Measurements from ENCODE around the gene HOXA2. TPM values are rescaled to one million over a fixed set of nuclear protein-coding genes. Genes with fewer than 3 reads are reported as not detected.
A peak's percentile ranks its signal among the peaks of the same experiment; 100 is the strongest.

HOXA2 gene
- total and polyA plus RNA-seq, 2 experiments from 2014 or later: 0.07 TPM; not detected in 1

GRCh38 chr7:27106181-27106900 lies 3.9 kb upstream of the HOXA2 start:
- no peak overlapping the region for H2AFZ ChIP-seq
- peak; percentile 76 for TF ChIP-seq EZH2 (IDR thresholded peaks at IDR 0.05; ENCODE audit: borderline replicate concordance)
- TF ChIP-seq EZH2phosphoT487 (IDR thresholded peaks at IDR 0.05; ENCODE audit: low read depth, severe bottlenecking, unreplicated experiment): no peak
- no peaks in the 10 kb centered on the region for H3K36me3 ChIP-seq (replicated peaks; ENCODE audit: insufficient read depth, low read depth)
- no peak for DNase-seq (ENCODE audit: low spot score)
- peaks cover 92% of the 10 kb centered on the region for H3K27me3 ChIP-seq
- peak overlapping the region; percentile 68 for H3K4me2 ChIP-seq
- no peak overlapping the region for H3K4me3 ChIP-seq
- peaks cover 14% of the 10 kb centered on the region for H3K4me1 ChIP-seq (ENCODE audit: insufficient read depth)
- WGBS (ENCODE audit: low lambda C conversion rate, missing lambda C conversion rate): 16% methylated on average over 44 of the region's 44 CpGs
- H3K27ac ChIP-seq: no peak overlapping the region
- peaks cover 4% of the 10 kb centered on the region for H3K79me2 ChIP-seq
- H3K9me2 ChIP-seq (replicated peaks; ENCODE audit: insufficient read depth): no peaks in the 10 kb centered on the region
- H3K9me3 ChIP-seq (ENCODE audit: low read depth): no peaks in the 10 kb centered on the region
- H4K20me1 ChIP-seq (ENCODE audit: insufficient read depth, poor library complexity, severe bottlenecking): peaks cover 4% of the 10 kb centered on the region

DNA sequence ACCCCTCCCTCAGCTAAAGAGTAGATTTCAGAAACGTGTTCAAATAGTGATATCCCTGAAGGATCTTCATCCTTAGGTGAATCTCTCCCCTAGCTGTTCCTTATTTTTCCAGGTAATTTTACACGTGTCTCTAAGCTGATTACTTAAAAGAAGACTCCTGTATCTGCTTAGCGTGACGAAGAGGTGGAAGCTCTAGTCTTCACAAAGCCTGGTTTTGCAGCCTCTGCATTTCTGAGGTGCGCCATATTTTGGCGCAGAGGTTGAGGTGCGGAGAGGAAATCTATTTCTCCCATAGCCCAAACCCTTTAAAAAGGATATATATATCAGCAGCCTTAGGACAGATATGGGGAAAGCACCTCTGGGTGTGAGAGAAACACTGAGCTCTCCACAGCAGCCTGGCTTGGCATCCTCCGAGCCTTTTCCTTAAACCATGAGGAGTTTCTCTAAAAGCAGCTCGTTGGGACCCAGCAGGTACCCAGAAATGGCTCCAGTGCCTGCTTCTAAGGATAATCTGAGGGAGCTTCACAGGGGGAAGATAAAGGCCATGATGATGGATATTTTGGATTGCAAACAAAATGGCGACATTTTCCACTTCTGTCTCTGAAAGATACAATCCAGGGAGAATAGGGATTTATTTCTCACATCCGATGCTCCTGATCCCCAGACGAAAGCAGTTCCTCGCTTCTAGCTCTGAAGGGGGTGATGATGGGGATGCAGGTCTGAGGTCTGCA lies 3.0 kb upstream of the HOXA2 start:
- no peak for TF ChIP-seq EZH2phosphoT487 (IDR thresholded peaks at IDR 0.05; ENCODE audit: low read depth, severe bottlenecking, unreplicated experiment)
- TF ChIP-seq EZH2 (IDR thresholded peaks at IDR 0.05; ENCODE audit: borderline replicate concordance): no peak
- Histone ChIP-seq H3K79me2 (peaks cover 4% of the 10 kb centered on the region), H3K4me2 (no peak overlapping the region), H2AFZ (no peak overlapping the region), H4K20me1 (ENCODE audit: insufficient read depth, poor library complexity, severe bottlenecking) (peaks cover 4% of the 10 kb centered on the region), H3K36me3 (replicated peaks; ENCODE audit: insufficient read depth, low read depth) (no peaks in the 10 kb centered on the region), H3K9me2 (replicated peaks; ENCODE audit: insufficient read depth) (no peaks in the 10 kb centered on the region), H3K27ac (no peak overlapping the region), H3K27me3 (peaks cover 96% of the 10 kb centered on the region), H3K4me1 (ENCODE audit: insufficient read depth) (peaks cover 11% of the 10 kb centered on the region), H3K4me3 (no peak overlapping the region), H3K9me3 (ENCODE audit: low read depth) (no peaks in the 10 kb centered on the region)
- no peak for DNase-seq (ENCODE audit: low spot score)
- 48% methylated on average over 13 of the region's 13 CpGs for WGBS (ENCODE audit: low lambda C conversion rate, missing lambda C conversion rate)

DNA sequence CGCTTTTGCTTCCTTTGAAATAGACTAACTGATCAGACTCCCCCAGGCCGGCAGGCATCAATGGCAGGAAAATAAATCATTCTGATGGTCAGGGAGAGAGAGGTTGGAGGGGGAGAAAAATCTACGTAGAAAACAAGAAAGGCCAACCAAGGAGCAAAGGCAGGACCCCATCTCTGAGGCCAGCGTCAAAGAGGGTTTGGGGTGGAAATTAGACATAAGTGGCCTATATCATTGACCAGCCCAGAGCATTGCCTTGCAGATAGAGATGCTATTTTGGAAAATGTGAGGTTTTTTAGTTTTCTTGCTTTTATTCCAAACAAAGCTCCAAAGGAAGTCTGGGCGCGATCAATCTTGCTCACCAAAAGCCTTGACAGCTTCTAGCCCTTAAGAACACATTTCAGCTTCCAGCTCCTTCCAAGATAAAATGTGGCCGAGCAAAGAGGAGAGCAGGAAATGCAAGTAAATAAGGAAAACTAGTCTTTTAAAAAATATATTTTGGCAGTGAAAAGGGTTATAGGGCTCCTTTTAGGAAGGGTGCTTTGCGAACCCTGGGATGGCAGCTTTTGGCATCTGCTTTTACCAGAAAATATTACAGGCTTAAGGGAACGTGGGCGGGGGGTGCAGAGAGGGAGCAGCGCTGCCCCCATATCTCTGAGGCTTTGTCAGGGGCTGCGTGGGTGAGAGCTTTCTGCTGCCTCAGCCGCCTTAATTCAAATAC lies 2.0 kb upstream of the HOXA2 start:
- Histone ChIP-seq H3K4me3 (no peak overlapping the region), H3K9me2 (replicated peaks; ENCODE audit: insufficient read depth) (no peaks in the 10 kb centered on the region), H2AFZ (no peak overlapping the region), H3K36me3 (replicated peaks; ENCODE audit: insufficient read depth, low read depth) (no peaks in the 10 kb centered on the region), H3K9me3 (ENCODE audit: low read depth) (no peaks in the 10 kb centered on the region), H3K27ac (no peak overlapping the region), H3K79me2 (peaks cover 7% of the 10 kb centered on the region), H3K4me2 (no peak overlapping the region), H3K27me3 (peaks cover 100% of the 10 kb centered on the region), H3K4me1 (ENCODE audit: insufficient read depth) (peaks cover 7% of the 10 kb centered on the region), H4K20me1 (ENCODE audit: insufficient read depth, poor library complexity, severe bottlenecking) (peaks cover 4% of the 10 kb centered on the region)
- no peak for DNase-seq (ENCODE audit: low spot score)
- no peak for TF ChIP-seq EZH2phosphoT487 (IDR thresholded peaks at IDR 0.05; ENCODE audit: low read depth, severe bottlenecking, unreplicated experiment)
- no peak for TF ChIP-seq EZH2 (IDR thresholded peaks at IDR 0.05; ENCODE audit: borderline replicate concordance)
- no peak for TF ChIP-seq CTCF (IDR thresholded peaks at IDR 0.05; ENCODE audit: poor library complexity)
- WGBS (ENCODE audit: low lambda C conversion rate, missing lambda C conversion rate): 30% methylated on average over 13 of the region's 13 CpGs

GRCh38 chr7:27103489-27104226 lies 1.2 kb upstream of the HOXA2 start:
- Histone ChIP-seq H3K9me3 (ENCODE audit: low read depth) (no peaks in the 10 kb centered on the region), H4K20me1 (ENCODE audit: insufficient read depth, poor library complexity, severe bottlenecking) (peaks cover 4% of the 10 kb centered on the region), H3K4me2 (peak overlapping the region; percentile 49), H3K9me2 (replicated peaks; ENCODE audit: insufficient read depth) (no peaks in the 10 kb centered on the region), H3K27me3 (peaks cover 100% of the 10 kb centered on the region), H3K79me2 (peaks cover 9% of the 10 kb centered on the region), H3K4me3 (no peak overlapping the region), H3K4me1 (ENCODE audit: insufficient read depth) (peaks cover 11% of the 10 kb centered on the region), H3K27ac (no peak overlapping the region), H2AFZ (peak overlapping the region; percentile 12), H3K36me3 (replicated peaks; ENCODE audit: insufficient read depth, low read depth) (no peaks in the 10 kb centered on the region)
- WGBS (ENCODE audit: low lambda C conversion rate, missing lambda C conversion rate): 21% methylated on average over 33 of the region's 35 CpGs
- DNase-seq (ENCODE audit: low spot score): no peak
- TF ChIP-seq EZH2 (IDR thresholded peaks at IDR 0.05; ENCODE audit: borderline replicate concordance) (peak; percentile 90), CTCF (IDR thresholded peaks at IDR 0.05; ENCODE audit: poor library complexity) (no peak), EZH2phosphoT487 (IDR thresholded peaks at IDR 0.05; ENCODE audit: low read depth, severe bottlenecking, unreplicated experiment) (peak; percentile 84)

Data from hepatocyte (in vitro differentiated cells).